Measurements from ENCODE around the gene TRIO.

TRIO gene

GRCh38 chr5:14528115-14528514, 385.0 kb downstream of the TRIO start:
- CTCF ChIA-PET, result interaction anchor here (0.6 to 0.7 kb wide), 2 partner anchors 91 to 144 kb away, joined by 3 to 5 read pairs; no protein-coding TSS in a partner anchor
- POLR2A ChIA-PET (ENCODE audit: low non-redundant PET), result no interaction called here
- no peak for DNase-seq (ENCODE audit: low spot score)
- H3K27ac ChIP-seq, result no peak overlapping the region
- TF ChIP-seq CTCF (conservative IDR thresholded peaks at IDR 0.05; ENCODE audit: low read depth), result no peak

- no peak overlapping the region for H3K27ac ChIP-seq
- no peak for DNase-seq (ENCODE audit: low spot score)
- ChIA-PET POLR2A (ENCODE audit: low non-redundant PET) (no interaction called here), CTCF (interaction anchor here (0.7 kb wide), 1 partner anchor 40 kb away, joined by 3 read pairs; no protein-coding TSS in a partner anchor)
- no peak for TF ChIP-seq CTCF (conservative IDR thresholded peaks at IDR 0.05; ENCODE audit: low read depth)
Measured at GRCh38 chr5:14528926-14529325, 385.8 kb downstream of the TRIO start.

- POLR2A ChIA-PET (ENCODE audit: low non-redundant PET), result no interaction called here
Measured at GRCh38 chr5:14531668-14532067, 388.5 kb downstream of the TRIO start.

GRCh38 chr5:14532180-14532579, 389.0 kb downstream of the TRIO start:
- CTCF ChIA-PET, result interaction anchor here (0.7 kb wide), 1 partner anchor 59 kb away, joined by 5 read pairs; no protein-coding TSS in a partner anchor
- no peak overlapping the region for H3K27ac ChIP-seq
- POLR2A ChIA-PET (ENCODE audit: low non-redundant PET), result no interaction called here

More at GRCh38 chr5:14531668-14532067, 388.5 kb downstream of the TRIO start:
- no peak for DNase-seq (ENCODE audit: low spot score)
- CTCF ChIA-PET, result interaction anchor here (0.7 kb wide), 1 partner anchor 59 kb away, joined by 5 read pairs; no protein-coding TSS in a partner anchor
- no peak overlapping the region for H3K27ac ChIP-seq
- no peak for TF ChIP-seq CTCF (conservative IDR thresholded peaks at IDR 0.05; ENCODE audit: low read depth)

GRCh38 chr5:14534773-14535172, 391.6 kb downstream of the TRIO start:
- no peak for TF ChIP-seq CTCF (conservative IDR thresholded peaks at IDR 0.05; ENCODE audit: low read depth)
- no peak for DNase-seq (ENCODE audit: low spot score)
- CTCF ChIA-PET, result interaction anchor here (1.0 kb wide), 1 partner anchor 74 kb away, joined by 5 read pairs; no protein-coding TSS in a partner anchor
- POLR2A ChIA-PET (ENCODE audit: low non-redundant PET), result interaction anchor here (0.6 kb wide), 1 partner anchor 23 kb away, joined by 5 read pairs; no protein-coding TSS in a partner anchor
- no peak overlapping the region for H3K27ac ChIP-seq

More at GRCh38 chr5:14532180-14532579, 389.0 kb downstream of the TRIO start:
- no peak for TF ChIP-seq CTCF (conservative IDR thresholded peaks at IDR 0.05; ENCODE audit: low read depth)
- no peak for DNase-seq (ENCODE audit: low spot score)

GRCh38 chr5:14545308-14545707, 402.2 kb downstream of the TRIO start:
- no peak for TF ChIP-seq CTCF (conservative IDR thresholded peaks at IDR 0.05; ENCODE audit: low read depth)
- POLR2A ChIA-PET (ENCODE audit: low non-redundant PET), result no interaction called here
- no peak for DNase-seq (ENCODE audit: low spot score)
- H3K27ac ChIP-seq, result no peak overlapping the region
- CTCF ChIA-PET, result no interaction called here

Measured in RWPE1 (cell line).